Coronary artery (tissue), 2 donors: ENCODE measurements around the gene CALD1.
A peak's percentile ranks its signal among the peaks of the same experiment; 100 is the strongest.

Experiments used
- DNase-seq: peaks from one replicate; pipeline ENCODE4 v3.0.0-alpha.2; 2017; ENCODE audit warnings: low spot score
- H3K27ac ChIP-seq, 2 donors: fragments of 200-600 bp; sonication (generic); one replicate each; pipeline ENCODE4 v1.5.1; 2016 to 2019
- H3K4me3 ChIP-seq: fragments of 200-600 bp; sonication (generic); 2 replicates; pipeline ENCODE4 v1.5.1; 2016; ENCODE audit warnings: mild to moderate bottlenecking, moderate library complexity
- TF ChIP-seq, protein P1 (sequence below): fragments of 200-600 bp; sonication (generic); IDR thresholded peaks from one replicate; pipeline ENCODE4 v1.5.1; 2019; ENCODE audit warnings: antibody characterized with exemption

The CALD1 gene

DNA sequence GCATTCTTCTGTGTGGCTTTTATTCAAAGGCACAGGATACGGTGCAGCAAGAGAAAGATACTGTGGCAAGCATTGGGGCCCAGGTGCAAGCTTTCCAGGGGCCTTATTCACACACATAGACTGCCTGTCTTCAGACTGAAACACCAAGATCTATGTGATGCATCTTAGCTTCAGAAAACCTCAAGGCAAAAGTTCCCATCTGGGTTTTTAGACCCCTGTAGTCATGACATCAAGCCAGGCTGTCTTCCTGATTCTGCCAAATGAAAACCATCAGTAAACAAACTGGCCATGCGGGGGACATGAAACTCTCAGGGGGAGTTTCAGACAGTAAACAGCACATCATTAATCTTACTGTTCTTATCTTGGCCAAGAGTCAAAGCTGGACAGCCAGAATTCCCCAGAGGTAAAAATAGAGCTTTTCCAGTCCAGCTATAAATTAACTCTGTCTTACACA is 216.7 kb downstream of the CALD1 start:
- peak overlapping the region; percentile 21 to 87 for H3K27ac ChIP-seq
- TF ChIP-seq, protein P1, sequence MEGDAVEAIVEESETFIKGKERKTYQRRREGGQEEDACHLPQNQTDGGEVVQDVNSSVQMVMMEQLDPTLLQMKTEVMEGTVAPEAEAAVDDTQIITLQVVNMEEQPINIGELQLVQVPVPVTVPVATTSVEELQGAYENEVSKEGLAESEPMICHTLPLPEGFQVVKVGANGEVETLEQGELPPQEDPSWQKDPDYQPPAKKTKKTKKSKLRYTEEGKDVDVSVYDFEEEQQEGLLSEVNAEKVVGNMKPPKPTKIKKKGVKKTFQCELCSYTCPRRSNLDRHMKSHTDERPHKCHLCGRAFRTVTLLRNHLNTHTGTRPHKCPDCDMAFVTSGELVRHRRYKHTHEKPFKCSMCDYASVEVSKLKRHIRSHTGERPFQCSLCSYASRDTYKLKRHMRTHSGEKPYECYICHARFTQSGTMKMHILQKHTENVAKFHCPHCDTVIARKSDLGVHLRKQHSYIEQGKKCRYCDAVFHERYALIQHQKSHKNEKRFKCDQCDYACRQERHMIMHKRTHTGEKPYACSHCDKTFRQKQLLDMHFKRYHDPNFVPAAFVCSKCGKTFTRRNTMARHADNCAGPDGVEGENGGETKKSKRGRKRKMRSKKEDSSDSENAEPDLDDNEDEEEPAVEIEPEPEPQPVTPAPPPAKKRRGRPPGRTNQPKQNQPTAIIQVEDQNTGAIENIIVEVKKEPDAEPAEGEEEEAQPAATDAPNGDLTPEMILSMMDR: no peak
- no peak overlapping the region for H3K4me3 ChIP-seq
- no peak for DNase-seq

DNA sequence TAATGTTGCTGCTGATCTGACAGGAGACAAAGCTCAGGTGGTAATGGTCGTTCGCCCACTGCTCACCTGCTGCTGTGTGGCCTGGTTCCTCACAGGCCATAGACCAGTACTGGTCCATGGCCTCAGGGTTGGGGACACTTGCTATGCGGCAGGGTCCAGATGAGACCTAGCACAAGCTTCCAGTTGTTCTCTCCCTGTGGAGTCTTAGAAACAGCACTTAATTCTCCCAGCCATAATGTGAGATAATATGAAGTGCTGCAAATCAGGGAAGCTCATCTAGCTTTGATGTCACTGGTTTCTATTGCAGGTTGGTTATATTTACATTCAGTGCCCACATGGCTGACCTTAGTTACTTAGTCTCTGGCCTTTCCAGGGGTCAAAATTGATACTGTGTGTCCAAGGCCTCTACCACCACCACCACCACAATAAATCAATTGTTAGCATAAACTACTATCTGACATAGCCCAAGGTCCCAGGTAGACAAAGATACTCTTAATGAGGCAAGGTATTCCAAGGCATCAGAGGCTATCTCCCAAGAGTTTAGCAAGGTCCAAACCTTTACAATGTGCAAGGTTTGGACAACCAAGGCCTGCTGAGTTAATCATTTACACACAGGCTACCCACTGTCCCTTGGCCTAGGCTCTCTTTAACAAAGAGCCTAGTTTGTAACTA is 217.9 kb downstream of the CALD1 start:
- TF ChIP-seq, protein P1: no peak
- Histone ChIP-seq H3K27ac (peak overlapping the region in 1 of 2 donors; percentile 45), H3K4me3 (no peak overlapping the region)
- DNase-seq: no peak

DNA sequence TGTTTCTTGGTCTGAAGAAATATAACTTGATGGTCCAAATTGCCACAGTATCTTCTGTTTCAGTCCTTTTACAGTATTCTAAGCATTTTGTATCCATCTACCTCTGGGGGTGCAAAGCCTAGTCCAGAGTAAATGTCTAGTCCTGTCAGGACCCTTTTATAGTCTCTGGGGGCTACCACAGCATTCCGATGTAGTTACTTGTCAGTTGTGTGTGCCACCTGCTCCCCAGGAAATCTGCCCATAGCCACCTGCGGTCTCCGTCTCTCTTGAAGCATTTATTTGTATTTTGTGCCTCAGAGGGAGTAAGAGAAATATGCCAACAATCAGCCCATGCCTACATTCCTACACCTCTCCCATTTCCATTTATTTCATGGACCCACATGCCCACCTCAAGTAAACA is 219.7 kb downstream of the CALD1 start:
- H3K4me3 ChIP-seq: no peak overlapping the region
- H3K27ac ChIP-seq: no peak overlapping the region
- DNase-seq: no peak
- TF ChIP-seq, protein P1: no peak

DNA sequence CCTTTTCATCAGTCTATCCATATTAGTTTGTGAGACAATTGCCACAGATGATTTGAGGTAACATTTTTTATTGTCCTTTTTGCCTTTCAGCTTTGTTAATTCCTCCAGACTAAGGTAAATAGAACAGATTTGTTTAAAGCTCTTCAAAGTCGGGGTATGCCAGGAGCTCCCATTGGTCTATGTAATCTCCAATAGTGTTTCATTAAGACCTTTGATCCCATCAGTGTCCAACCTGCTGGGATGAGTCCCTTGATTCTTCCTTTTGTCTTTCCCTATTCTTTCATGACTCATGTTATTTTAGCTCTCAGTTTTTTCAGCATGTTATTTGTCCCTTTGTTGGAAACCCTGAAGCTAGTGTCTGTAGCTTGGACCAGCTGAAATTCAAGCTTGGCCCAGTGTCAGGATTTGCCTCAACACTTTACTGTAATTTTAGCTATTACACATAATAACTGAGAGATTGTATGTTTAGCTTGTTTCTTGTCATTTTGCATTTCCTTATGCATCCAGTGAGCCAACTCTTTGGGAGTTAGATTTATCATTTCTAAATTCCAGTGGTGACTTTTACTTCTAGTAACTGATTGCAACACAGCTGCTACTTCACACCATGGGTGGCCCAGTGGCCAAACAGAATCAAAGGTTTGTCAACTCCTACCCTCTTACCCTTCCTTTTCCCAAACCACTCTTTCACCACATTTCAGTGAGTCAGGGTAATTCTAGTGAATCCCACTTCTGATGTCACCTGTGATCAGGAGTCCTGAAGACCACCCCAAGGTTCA is 222.1 kb downstream of the CALD1 start:
- Histone ChIP-seq H3K4me3 (no peak overlapping the region), H3K27ac (no peak overlapping the region)
- TF ChIP-seq, protein P1: no peak
- no peak for DNase-seq

DNA sequence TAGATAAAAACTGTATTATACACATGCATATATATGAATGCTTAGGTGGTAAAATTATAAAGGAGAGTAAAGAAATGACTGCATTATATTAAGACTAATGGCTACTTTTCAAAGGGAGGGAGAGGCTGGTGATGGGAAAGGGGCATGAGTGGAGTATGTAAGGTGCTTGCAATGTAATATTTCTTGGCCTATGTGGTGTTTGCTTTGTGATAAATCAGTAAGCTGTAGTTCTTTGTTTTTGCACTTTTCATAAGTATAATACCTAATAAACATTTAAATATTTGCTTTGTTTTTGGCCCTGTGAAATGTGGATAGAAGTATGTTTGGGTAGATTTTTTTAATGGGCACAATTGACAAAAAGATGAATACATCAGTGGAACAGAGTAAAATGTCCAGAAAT is 232.8 kb downstream of the CALD1 start:
- TF ChIP-seq, protein P1: no peak
- Histone ChIP-seq H3K4me3 (no peak overlapping the region), H3K27ac (no peak overlapping the region)
- no peak for DNase-seq
